HG03342 (cell line): Measurements from ENCODE around the gene PCDH19.
A peak's percentile ranks its signal among the peaks of the same experiment; 100 is the strongest.

ENCODE experiments used
- ATAC-seq: cut with Tn5 transposase; IDR thresholded peaks from one replicate; pipeline ENCODE4 v1.9.1; 2021; ENCODE audit warnings: mild to moderate bottlenecking, moderate library complexity; ENCODE audit not compliant: unreplicated experiment

PCDH19 gene

DNA sequence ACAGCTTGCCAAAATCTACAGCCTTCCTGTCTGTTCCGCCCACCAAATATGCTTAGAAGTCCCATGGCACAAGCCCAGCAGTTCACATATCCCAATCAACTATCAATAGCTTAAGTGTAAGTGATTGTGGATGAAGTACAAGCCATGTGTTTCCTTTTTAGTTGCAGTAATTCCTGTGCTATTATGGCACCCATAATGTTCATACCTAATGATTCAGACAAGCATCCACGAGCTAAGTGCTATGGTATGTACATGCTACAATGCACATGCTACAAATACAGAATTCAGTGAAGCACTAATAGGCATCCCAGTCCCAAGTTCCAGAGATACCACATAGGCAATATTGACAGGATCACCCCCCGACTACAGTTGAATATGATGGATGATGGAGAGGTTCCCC lies 94.5 kb downstream of the PCDH19 start:
- ATAC-seq: no peak

DNA sequence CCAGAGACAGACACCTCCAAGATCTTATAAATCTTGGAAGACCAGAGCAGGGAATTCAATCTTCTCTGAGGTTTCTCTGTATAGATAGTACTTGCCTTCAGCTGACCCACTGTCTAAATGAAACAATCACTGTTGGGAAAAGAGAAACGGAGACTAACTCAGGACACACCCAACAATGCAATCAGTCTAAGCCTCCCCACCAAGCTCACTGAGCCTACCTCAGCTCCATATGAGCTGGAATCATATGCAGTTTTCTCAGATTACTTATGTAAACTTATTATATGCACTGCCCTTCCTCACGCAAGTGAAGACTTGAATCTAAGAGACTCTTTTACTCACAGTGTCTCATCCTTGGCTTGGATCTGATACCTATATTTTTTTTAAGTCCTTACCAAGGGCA lies 110.5 kb downstream of the PCDH19 start:
- ATAC-seq: no peak

GRCh38 chrX:100297728-100298127 lies 112.3 kb downstream of the PCDH19 start:
- no peak for ATAC-seq

DNA sequence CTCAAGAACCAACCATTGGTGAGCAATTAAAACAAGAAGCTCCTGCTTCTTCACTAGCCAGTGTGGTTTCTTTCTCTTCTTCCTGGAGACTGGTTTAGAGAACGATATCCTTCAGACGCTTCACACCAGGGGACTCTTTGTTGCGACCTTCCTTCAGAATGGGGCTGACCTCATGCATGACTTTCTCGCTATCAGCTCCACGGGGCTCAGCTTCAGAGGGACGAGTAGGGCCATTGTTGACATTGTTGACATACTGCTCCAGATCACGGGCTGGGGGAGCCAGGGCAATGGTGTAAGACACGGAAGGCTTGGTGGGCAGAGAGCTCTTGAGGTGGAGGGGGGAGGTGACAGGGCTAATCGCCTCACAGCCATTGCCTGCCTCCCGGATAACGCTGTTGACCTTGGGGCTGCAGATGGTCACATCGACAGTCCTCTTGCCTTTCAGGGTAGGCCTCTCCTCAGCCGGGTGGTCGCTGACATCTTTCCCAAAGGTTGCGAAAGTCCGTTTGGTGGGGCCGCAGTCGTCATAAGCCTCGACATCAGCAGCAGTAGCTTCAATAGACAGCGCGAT lies 113.8 kb downstream of the PCDH19 start:
- no peak for ATAC-seq

DNA sequence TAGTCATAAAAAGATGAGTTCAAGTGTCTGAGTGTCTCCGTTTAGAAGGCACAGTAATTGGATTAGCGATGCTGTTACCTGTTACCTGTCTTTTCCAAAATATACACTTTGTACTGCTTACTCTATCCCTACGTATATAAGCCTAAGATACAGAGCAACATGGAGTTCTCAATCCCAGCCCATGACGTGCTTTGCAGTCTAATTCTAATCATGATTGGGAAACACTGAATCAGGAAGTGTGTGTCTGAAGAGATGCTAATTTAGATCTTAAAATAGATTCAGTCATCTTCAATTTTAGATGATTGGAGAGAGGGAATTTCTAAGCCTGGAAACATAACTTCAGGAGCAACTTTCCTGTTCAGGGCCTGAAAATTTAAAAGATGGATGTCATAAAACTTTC lies 115.1 kb downstream of the PCDH19 start:
- ATAC-seq: no peak

DNA sequence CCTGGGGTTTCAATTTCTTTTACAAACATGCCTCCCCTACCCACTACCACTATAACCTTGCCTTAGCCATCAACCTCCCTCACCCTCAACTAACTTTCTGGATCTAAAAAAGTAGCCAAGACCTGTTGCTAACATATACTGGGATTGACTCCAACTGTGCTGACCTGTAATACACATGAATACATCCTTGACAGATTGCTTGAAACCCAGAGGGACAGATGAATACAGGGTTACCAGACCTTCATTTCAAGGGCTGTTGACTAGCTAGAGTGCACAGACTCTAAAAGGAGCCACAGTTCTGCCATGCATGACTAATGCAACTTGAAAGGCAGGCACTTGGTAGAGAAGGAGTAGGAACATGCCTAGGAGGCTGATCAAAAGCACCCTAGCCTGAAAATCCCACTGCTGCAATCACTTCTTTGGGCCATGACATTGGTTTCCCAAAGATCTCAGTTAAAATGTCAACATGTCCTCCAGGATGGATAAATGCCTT lies 121.0 kb downstream of the PCDH19 start:
- ATAC-seq: no peak

DNA sequence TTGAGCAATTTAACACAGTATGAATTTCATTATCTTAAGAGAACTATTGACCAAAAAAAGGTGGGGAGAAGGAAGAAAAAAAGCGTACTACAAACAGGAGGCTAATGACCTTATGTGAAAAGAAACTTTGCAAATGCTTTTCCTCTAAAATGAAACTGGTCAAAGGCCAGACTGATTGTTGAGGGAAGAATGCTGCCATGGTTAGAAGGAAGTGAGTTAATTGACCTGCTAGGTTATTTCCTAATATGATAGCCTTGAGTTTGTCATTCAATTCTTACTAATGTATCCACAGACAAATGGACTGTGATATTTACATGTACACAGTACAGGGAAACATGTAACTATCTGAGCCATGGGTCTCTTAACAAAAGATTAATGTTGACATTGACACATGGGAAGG lies 132.8 kb downstream of the PCDH19 start:
- ATAC-seq: no peak

GRCh38 chrX:100274916-100275315 lies 135.2 kb downstream of the PCDH19 start:
- ATAC-seq: no peak

- ATAC-seq: no peak
Observed at GRCh38 chrX:100265179-100265578, 144.9 kb downstream of the PCDH19 start.

DNA sequence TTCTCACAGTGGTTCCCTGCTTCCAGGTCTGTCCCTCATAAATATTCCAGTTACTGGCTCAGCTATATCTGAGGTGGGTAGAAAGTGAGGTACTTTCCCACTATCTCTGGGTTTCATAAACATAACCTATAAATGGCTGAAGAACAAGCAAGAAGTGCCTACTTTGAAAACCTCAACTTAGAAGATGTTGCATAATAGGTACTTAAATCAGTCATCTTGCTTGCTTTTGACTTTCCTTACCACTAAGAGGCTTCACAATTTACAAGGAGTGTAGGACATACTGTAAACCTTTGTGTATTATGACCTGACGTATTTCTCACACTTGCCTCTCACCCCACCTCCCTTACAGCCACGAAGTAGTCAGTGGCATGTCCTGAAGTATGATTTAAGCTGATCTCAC lies 145.9 kb downstream of the PCDH19 start:
- ATAC-seq: peak; percentile 83

DNA sequence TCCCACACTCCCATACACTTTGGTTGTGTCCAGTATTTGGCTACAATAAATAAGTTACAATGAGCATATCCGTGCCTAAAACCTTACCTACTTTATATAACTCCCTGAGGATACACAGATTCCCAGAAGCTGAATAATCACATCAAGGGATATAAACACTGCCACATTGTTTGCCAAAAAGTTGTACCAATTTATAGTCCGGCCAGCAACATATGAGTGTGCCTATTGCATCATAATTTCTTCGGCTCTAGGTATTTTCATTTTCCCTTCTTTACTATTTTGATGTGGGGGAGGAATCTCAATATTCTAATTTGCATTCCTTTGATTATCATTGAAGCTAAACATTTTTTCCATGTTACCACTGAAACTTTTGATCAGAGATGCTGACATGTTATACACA lies 146.4 kb downstream of the PCDH19 start:
- ATAC-seq: no peak

GRCh38 chrX:100248885-100249493 lies 161.1 kb downstream of the PCDH19 start:
- ATAC-seq: no peak

- ATAC-seq: no peak
Observed at GRCh38 chrX:100247826-100248225, 162.2 kb downstream of the PCDH19 start.

DNA sequence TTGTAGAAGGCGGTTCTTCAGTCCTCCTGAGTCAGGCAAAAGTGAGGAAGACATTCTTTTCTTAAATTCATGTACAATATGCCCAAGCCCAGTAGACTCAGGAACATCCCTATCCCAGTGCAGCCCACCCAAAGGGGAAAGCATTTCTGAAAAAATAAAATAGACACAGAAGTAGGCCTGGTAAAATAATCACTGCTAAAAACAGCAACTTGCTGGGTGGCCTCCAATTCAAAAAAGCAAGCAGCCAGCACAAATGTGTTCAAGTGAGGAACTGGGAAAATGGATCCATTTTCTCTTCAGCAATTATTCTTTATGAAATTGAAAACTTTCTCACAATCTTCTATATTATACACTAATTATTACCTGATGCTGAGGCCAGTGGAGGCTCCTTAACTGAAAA lies 165.4 kb downstream of the PCDH19 start:
- no peak for ATAC-seq
